GM18909 (cell line): ENCODE measurements around the gene PSIP1.
"Not testable (repeated sequence)": the region's sequence is repeated elsewhere in the genome, so short reads cannot be mapped to it uniquely, and the experiment has no call there.

Experiments
- ATAC-seq: cut with Tn5 transposase; IDR thresholded peaks from one replicate; pipeline ENCODE4 v1.9.1; 2021; ENCODE audit warnings: mild to moderate bottlenecking; ENCODE audit not compliant: unreplicated experiment, poor library complexity

PSIP1 gene

DNA sequence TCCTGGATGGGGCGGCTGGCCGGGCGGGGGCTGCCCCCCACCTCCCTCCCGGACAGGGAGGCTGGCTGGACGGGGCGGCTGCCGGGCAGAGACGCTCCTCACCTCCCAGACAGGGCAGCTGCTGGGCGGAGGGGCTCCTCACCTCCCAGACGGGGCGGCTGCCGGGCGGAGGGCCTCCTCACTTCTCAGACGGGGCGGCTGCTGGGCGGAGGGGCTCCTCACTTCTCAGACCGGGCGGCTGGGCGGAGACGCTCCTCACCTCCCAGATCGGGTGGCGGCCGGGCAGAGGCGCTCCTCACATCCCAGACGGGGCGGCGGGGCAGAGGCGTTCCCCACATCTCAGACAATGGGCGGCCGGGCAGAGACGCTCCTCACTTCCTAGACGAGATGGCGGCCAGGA, 68.5 kb downstream of the PSIP1 start:
- ATAC-seq, result not testable (repeated sequence)

DNA sequence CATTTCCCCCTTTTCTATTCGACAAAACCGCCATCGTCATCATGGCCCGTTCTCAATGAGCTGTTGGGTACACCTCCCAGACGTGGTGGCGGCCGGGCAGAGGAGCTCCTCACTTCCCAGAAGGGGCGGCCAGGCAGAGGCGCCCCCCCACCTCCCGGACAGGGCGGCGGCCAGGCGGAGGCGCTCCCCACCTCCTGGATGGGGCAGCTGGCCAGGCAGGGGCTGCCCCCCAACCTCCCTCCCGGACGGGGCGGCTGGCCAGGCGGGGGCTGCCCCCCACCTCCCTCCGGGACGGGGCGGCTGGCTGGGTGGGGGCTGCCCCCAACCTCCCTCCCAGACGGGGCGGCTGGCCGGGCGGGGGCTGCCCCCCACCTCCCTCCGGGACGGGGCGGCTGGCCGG, 68.9 kb downstream of the PSIP1 start:
- not testable (repeated sequence) for ATAC-seq

DNA sequence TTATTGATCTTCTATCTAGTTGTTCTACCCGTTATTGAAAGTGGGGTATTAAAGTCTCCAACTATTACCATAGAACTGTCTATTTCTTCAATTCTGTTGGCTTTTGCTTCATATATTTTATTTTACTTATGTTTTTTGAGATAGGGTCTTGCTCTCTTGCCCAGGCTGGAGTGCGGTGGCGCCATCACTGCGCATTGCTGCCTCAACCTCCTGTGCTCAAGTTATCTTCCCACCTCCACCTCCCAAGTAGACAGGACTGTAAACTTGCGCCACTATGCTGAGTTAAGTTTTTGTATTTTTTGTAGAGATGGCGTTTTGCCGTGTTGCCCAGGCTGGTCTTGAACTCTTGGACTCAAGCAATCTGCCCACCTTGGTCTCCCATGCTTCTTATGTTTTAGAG, 71.9 kb downstream of the PSIP1 start:
- ATAC-seq, result no peak

DNA sequence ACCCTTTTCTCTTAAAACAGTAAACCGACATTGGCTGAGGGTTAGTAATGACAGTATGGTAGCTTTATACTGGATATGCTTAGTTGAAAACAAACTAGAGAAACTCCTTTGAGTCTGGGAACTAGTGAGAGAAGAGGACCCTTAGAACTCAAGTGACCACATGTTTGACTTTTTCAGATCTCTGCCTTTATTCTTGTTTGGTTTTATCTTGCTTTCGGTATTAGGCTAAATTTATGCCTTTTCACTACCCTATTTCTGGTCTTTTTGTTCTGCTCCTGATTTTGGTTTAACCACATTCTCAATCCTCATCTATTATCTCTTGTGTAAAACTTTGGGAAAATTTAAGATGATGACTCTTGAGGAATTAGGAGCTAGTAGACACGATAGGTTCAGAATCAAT, 77.1 kb downstream of the PSIP1 start:
- ATAC-seq, result peak; percentile 67

DNA sequence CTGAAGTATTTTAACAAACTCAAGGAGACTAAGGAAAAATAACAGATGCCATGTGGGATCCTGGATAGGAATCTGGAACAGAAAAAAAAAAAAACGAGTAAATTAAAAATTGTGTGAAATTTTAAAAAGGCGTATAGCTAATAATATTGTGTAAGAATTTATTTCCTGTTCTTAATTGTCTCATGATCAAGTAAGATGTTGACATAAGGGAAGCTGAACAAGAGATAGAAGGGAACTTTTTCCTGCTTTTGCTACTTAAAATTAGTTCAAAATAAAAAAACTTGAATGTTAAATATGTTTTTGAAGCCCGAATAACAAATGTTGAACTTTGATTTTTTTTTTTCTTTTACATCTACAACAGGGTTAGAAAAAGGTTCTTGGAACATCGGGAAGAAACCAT, 77.6 kb downstream of the PSIP1 start:
- no peak for ATAC-seq

DNA sequence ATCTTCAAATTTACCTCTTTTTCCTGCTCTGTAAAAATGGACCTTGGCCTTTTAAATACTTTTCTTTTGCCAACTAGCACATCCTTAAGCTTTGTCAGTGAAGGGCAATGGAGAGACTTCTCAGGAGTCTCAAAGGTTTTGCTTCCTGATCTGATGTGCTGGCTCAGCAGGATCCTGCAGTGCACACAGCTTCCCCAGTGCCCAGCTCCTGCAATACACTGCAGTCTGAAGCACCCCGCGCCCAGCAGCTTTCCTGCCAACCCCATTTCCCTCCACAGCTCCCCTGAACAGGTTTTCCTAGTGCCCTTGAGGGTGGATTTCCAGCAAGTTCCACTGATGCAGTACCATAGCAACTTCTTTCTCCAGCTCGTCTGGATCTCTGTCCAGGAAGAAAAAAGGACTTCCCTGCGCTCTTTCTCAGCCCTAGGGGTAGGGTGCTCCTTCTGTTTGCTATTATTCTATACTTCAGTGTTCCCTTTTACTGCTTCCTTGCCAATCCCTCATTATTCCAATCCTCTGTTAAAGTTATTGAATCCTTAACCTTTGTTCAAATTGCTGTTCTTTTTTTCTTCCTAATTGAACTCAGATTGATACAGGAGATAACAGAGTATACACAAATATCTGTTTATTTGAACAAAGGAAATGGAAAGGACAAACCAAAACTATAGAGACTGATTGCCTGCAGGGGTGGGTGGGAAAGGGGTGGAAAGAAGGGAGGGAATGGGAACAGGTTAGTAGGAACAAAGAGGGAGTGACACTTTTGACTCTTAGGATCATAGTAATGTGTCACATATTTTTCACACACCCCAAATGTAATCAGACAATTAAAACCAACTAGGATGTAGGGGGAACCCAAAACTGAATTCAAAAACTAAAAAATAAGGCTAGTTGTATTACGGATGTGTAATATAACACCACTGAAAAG, 79.6 kb downstream of the PSIP1 start:
- no peak for ATAC-seq

DNA sequence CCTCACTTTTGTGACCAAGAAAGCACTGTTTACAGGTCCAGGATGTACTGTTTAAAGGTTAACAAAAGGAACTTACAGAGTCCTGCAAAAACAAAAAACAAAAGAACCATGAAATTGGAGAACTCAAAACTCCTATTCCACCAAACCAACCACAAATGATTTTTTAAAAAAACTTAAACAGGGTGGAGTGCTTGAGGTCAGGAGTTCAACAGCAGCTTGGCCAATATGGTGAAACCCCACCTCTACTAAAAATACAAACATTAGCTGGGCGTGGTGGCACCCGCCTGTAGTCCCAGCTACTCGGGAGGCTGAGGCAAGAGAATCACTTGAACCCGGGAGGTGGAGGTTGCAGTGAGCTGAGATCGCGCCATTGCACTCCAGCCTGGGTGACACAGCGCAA, 83.1 kb downstream of the PSIP1 start:
- not testable (repeated sequence) for ATAC-seq

DNA sequence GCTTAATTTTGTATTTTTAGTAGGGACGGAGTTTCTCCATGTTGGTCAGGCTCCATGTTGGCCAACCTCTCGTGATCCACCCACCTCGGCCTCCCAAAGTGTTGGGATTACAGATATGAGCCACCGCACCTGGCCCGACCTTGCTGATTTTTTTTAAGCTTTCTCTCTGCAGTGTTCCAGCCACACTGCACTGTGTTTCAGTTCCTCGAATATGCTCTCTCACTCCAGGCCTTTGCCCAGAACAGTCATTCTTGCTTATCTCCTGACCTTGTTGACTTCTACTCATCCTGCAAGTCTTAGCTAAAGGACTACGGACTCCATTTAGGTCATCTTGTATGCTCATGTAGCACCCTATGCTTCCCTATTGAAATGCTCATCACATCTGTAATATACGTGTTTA, 84.8 kb downstream of the PSIP1 start:
- ATAC-seq, result peak; percentile 48

DNA sequence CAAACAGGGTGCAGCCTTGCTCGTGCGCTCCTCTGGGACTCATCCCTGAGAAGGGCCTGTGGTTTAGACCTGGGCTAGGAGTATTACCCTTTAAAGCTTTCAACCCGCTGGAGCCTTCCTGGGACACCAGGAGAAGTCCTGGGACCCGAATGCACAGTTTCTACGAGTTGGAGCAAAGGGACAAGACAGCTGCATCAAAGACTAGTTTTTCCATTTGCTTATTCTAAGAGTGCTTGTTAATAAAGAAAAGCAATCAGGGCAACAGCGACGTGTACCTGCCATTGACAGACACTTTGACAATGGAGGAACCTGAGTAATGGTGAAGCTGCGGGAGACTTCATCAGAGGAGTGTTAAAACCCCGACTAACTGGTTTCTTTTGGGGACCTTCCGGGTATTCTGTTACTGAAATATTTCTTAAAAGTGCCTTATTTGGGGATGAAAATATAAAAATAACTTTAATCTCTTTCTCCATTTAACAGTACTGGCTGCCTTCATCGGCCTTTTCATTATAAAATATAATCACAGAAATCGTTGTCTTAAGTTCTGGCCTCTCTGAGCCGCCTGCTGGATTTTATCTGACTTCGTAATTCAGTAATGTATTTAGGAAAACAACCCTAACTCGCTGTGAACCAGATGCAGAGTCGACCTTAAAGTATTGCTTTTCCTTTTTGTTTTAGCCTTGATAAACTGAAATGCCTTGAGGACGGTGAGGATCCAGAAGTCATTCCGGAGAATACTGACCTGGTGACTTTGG, 87.4 kb downstream of the PSIP1 start:
- no peak for ATAC-seq

DNA sequence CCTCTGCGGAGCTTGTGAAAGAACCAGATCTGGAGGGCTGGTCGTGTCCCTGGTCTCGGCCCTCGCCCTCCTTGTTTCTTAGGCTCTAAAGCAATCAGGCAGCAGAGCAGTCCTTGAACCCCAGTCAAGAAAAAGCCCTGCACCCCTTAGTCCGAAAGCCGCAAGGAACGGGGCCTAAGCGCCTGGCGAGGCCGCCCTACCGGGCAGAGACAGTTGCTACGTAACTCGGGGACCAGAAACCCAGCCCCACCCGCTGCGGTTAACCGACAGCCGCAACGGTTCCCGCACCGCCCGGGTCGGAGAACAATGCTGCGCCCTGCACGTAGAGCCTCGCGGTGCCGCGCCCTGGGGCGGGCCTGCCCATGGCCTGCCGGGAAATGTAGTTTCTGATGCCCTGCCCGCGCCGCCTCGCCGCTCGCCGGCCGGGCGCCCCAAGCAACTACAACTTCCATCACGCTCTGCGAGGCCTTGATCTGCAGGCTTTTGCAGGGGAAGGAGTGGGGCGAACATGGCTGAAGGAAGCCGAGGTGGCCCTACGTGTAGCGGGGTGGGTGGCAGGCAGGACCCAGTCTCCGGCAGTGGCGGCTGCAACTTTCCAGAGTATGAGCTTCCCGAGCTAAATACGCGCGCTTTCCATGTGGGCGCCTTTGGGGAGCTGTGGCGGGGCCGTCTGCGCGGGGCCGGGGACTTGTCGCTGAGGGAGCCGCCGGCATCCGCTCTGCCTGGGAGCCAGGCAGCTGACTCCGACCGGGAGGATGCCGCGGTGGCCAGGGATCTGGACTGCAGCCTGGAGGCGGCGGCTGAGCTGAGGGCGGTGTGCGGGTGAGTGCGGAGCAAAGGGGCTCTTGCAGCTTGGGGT, 88.2 kb downstream of the PSIP1 start, which contains the start of gene SNAPC3:
Gene SNAPC3 (plus strand): TSS at position 505 of the 859 bp plus-strand sequence. CDS start 4 bp downstream, at position 509.
- ATAC-seq, result peak; percentile 96

DNA sequence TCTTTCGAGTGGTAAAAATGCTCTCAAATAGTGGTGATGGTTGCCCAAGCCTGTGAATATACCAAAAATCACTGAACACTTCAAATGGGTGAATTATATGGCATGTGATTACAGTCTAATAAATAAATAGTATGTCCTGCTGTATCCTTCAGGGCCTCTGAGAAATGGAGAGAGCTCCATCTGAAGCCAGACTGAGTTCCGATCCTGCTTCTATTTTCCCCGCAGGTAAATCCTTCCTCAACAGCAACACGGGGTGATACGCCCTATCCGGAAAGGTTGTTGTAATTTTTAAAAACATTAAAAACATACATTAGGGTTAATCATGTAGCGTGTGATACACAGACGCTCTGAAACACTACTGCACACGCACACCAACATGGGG, 88.8 kb downstream of the PSIP1 start:
- no peak for ATAC-seq

DNA sequence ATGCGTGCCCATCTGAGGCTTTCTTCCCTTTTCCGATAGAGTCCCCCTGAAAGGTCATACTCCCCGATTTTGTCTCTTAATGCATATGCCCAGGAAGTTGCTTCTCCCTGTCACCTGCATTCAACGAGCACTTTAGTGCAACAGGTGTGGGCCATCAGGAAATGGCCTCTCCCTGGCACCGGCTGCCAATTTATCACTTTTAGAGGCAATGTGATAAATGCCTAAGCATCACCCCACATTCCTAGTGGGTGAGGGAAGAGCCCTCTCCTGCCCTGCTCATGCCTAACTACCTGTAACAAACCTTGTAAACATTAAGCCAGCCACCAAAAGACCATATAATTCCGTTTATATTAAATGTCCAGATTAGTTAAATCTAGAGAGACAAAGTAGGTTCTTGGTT, 89.2 kb downstream of the PSIP1 start:
- ATAC-seq, result no peak

DNA sequence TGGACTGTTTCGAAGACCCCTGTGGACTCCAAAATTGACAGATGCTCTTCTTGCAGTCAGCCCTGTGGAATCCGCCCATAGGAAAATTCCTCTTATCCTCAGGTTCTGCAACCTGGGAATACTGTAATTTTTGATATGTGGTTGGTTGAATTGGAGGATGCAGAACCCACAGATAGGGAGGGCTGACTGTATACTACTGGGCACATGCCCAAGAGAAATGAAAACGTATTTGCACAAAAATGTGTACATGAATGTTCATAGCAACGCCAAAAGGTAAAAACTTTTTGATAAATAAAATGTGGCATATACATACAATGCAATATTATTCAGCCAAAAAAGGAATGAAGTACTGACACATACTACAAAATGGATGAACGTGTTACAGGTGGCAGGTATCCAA, 90.0 kb downstream of the PSIP1 start:
- no peak for ATAC-seq

DNA sequence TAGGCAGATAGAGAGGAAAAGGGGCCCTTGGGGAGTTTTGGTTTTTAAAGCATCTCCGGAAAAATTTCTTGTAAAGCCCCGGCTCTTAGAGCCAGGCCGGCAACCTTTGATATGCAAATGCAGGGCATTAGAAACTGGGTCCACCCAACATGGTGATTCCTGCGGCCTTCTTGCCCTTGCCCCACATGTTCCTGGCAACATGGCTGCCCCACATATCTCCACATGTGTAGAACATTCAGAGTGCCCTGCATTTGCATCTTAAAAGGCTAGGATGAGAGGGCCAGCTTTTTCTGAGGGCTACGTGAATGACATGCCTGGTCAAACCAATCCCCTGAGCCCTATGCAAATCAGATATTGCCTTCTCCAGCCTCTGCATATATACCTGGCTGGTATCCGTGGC, 93.1 kb downstream of the PSIP1 start:
- no peak for ATAC-seq

DNA sequence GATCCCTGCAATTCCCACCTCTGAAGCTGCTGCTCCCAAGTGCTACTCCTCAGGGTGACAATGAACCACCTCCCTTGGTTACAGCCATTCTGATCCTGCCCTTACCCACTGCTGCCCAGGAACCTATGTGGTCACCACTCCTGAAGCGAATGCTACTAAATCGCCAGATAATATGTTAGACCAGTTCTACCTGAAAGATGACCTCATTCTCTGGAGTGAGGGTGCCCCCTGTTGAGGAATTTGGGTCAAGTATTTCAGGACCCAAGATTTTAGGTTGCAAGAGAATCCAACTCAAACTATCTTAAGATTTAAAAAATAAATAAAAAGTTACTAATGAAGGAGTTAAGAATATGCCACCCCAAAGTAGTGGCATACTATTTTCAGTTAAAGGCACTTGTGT, 93.9 kb downstream of the PSIP1 start:
- ATAC-seq, result peak; percentile 75
